HG03135 (cell line): ENCODE data around the gene SKOR2.

ENCODE experiments used
- ATAC-seq: cut with Tn5 transposase; IDR thresholded peaks from one replicate; pipeline ENCODE4 v1.9.1; 2021; ENCODE audit warnings: mild to moderate bottlenecking, moderate library complexity; ENCODE audit not compliant: unreplicated experiment

SKOR2 gene

DNA sequence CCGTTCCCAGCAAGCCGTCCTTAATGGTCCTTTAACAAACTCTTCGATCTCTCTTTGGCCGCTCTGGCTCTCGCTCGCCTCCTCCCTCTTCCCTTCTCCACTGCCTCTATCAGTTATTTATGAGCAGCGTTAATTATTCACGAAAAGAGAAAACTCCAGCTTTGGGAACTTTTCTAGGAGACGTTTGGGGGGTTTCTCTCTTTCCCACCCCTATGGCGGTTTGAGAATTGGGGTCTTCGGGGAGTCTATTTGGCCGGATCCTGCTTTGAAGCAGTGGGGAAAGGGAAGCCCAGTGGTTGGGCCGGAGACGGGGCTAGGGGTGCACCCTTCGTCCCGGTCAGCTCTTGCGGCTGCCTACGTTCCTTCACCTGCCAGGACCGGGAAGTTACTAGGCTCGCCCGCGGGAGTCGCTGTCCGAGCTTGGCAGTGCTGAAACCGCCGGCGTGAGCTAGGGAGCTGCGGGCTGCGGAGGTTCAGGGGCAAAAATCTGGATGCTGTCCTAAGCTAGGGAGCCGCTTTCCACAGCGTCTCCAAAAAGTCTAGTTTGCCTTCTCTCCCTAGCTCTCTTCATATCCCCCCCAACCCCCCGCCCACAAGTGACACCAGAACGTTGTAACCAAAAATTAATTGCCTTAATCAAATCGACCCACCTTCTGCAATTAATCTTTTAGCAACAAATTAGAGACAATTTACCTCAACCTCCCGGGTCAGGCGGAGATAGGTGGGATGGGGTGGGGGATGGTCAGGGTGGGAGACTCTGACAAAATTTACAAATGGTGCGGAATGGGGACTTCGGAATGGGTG, 8.9 kb upstream of the SKOR2 start:
- ATAC-seq: no peak

DNA sequence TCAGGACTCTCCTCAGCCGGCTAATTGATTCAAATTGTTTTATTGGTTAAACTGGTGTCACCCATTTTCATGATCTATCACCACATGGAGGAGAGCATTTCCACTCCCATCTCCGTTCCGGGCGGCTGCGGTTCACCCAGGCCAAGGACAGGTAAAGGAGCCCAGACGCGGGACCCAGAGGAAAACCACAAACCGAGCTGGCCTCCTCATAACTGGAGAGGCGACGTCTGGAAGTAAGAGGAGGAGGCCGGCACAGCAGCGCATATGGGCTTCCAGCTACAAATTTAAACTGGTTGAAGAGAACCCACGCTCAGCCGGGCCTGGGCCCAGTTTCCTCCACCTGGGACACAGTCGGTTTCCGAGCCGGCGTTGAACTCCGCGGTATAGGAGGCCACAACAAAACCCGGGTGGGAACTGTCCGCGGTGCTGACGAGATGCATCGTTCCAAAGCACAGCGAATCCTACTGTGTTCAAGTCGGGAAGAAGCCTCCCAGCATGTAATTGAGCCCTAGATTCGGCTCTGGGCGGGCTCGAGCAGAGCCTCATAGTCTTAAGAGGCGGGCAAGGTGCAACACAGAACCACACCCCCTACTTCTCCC, 3.0 kb upstream of the SKOR2 start:
- ATAC-seq: no peak

DNA sequence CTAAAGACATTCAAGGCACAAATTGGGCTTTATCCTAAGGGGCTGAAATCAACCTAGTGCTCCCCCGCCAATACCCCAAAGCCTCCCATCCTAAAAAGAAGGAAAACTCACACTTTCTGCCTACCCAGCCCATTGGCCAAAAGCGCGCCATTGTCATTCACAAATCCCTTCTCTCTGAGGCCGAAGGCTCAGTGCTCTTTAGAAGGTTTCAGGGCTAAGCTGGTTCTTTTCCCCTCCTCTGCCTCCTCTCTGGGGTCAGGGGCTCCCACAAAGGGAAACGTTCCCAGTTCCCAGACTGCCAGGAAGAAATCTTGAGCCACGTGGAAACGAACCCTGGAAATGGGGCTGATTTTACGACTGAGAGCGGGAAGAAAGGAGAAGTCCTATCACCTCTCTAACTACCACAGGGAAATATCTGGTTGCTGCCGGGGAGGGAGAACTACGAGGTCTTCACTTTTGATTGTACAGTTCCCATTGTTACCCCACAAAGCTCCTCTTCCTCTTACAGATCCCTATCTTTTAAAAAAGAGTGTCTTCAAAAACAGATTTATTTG, 1.7 kb upstream of the SKOR2 start:
- ATAC-seq: no peak

DNA sequence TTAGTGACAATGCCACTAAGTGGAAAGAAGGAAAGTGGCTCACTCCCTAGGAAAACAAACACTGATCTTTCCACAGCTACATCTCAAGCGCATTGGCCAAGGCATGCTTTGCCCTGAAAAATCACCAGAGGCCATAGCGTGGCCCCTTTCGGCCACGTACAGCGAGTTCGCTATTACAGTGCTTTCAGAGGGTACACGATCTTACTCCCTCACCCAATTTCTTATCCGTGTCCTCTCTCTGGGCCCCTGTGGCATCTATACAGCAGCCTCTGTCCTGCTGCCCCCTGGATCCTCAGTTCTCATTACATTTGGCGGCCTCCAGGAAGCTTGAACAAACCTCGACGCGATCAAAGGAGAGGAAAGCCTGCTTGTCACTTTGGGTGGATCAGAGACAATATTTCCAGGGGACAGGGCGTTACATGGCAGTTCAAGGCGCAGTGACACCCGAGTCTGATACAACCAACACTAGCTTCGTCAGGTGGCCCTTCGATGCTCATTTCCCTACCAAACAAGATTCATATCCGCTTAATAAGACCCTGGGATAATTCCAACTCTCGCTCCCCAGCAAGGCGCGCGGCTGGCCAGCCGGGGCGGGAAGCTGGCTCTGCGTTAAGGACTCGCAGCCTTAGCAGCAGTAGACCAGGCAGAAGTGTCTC, 941 bp downstream of the SKOR2 start:
- ATAC-seq: no peak

DNA sequence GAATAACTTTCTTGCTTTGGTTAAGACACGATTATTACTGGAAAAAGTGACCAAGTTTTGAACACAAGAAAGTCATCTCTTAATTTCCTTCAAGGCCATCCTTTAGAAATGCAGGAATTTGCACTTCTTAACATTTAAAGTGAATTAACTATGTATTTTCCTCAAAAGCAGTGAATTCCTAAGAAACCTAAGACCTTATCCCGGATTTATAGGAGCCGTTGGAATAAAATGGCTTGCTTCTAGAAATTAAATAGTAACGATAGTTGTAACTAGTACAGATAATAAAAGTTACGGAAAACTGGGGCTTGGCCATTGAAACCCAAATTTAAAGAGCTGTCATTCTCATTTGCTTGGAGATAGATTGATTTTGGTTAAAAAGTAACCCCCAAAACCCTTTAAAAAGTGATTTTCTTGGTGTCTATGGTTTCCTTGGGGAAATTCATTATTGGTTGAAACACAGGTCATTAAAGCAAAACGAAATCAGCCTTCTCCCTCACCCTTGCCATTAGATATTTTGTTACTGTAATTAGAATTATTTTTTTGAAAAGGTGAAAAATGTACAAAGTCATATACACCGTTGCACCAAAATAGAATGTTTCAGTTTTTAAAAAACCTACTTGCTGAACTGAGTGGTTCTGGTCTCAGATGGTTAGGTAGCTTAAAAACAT, 2.0 kb downstream of the SKOR2 start:
- ATAC-seq: no peak

DNA sequence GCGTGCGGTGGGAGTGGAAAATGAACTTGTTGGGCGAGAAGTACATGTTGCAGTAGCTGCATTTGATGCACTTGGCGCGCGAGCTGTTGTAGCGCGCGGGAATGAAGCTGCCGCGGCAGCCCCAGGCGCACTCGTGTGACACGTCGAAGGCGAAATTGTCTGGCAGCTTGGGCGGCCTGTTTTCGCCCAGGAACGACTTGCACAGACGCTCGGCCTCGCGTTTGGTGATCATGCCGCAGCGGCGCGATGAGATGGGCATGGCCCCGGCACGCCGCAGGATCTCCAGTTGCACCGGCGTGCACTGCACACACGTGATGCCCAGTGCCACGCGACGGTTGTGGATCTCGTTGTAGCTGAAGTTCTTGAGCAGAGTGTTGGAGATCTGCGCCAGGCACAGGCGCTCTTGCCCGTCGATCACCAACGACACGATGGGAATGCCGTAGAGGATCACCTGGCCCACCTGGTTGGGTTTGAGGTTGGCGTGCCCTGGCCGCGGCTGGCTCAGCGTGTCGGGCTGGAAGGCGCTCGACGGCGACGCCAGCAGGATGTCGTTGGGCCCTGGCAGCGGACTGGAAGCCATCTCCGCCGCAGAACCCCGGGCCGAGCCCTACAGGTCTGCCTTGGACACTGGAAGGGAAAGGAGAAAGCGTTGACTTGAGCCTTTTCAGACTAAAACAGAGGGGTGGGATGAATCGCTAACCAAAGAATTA, 2.7 kb downstream of the SKOR2 start:
- no peak for ATAC-seq

DNA sequence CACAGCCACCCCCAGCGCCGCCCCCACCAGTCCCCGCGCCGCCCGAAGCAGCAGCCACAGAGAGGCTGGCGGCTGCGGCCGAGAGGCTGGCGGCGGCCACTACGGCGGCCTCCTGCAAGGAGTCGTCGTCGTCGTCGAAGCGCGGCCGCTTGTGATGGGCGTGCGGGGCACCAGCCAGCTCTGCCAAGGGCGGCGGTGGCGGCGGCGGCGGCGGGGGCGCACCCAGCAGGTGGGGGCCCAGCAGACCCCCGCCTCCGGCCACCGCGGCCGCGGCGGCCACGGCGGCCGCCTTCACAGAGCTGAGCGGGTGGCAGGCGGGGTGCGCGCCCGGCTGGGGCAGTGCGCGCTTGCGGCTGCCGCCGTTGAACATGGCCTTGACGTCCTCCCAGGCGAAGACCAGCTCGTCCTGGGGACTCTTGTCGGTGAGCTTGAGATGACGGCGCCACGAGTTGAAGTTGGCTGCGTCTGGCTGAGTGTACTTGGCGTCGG, 3.3 kb downstream of the SKOR2 start:
- no peak for ATAC-seq

DNA sequence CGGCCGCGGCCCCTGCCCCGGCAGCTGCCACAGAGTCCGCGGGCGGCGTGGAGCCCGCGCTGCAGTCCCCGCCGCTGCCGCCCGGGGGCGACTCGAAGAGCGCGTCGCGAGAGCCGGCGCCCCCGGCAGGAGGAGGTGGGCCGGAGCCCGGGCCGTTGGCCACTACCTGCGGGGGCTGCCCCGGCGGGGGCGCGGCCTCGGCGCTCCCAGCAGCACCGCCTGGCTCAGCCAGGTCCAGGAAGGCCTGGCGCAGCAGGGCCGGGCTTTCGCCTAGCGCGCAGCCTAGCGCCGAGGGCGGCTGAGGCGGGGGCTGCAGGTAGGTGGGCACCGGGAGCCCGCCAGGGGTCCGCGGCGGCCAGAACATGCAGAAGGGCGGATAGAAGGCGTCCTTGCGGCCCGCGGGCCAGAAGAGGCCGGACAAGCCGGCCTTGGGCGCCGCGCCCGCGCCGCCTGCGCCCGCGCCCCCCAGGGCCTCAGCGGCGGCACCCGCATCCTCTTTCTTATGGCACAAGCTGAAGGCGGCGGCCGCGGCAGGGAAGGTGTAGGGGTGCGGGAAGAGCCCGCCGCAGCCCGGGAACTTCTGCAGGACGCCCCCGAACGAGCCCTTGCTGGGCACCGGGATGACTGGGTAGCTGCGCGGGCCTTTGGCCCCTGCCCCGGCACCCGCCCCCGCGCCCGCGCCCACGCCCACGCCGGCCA, 3.9 kb downstream of the SKOR2 start:
- ATAC-seq: no peak

DNA sequence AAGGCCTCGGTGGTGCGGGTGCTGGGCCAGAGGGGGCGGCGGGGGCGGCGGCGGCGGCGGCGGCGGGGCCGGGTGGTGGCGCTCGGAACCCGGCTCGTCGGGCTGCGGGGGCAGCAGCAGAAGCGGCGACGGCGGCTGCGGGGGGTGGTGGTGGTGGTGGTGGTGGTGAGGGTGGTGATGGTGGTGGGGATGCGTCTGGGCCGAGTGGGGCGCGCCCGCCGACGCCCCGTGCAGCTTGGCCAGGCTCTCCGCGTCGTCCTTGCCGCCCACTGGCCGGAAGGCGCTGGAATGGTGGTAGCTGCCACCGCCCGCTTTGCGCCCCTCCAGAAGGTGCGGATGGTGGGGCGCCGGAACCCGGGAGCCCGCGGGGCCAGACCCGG, 4.4 kb downstream of the SKOR2 start:
- no peak for ATAC-seq

DNA sequence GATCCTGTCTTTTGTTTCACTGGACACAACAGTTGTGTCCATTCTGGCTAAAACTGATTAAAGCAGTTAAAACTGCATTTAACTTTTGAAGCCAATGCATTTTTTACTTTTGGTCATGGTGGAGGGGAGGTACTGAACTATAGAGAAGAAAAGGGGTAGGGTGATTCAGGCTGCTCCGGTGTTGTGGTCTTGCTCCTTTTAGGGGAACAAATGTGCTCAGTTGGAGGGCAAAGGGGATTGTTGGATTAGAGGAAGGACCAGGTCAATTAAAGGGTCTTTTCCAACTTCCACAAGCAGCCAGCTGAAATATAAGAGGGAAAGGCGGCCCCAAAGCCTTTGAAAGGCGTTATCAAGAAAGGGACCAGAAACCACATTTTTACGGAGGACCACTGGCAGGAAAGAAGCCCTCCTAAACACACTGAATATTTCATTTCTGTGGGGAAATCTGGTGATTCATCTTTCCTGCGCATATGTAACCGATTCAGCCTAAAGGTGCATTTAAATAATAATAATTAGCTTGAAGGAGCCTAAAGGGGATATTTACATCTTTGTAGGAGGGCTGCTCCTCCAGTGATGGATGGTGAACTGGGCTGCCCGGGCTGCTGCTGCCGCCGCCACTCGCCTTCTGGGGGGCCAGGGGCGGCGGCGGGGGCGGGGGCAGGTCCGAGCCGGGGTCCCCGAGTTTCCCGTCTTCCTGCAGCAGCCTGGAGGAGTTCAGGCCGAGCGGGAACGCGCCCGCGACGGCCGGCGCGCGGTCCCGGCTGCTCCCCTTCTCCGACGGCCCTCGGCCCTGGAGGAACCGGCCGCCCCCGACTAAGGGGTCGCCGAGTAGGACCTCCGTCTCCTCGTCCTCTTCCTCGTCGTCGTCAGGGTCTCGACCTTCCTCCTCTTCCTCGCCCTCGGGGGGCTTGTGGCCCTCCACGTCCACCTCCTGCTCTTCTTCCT, 5.2 kb downstream of the SKOR2 start:
- no peak for ATAC-seq

DNA sequence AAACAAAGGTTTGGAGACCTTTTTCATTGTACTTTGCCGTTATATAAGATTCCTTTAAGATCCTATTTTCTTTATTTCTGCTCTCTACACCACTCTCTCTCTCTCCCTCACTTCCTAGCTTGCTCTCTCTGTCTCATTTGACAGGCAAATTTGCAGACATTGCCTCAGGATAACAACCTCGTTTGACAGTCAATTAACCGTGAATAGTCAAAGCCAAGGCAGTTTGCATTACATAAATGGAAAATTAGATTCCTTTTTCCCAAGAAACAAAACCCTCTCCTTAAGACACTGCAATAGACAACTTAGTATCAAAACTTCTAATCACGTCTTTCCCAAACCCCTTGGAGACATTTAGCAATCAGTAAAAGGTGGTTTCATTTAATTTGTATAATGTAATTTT, 7.4 kb downstream of the SKOR2 start:
- no peak for ATAC-seq

DNA sequence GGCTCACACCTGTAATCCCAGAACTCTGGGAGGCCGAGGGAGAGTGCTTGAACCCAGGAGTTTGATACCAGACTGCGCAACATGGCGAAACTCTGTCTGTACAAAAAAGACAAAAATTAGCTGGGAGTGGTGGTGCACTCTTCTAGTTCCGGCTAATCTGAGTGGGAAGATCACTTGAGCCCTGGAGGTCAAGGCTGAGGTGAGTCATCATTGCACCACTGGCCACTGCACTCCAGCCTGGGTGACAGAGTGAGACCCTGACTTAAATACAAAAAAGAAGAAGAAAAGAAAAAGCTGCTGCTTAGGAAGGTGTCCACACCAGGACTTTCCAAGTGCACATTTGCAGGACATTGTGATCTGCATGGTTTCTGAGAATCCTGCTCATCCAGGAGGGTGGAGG, 16.4 kb downstream of the SKOR2 start:
- ATAC-seq: no peak

DNA sequence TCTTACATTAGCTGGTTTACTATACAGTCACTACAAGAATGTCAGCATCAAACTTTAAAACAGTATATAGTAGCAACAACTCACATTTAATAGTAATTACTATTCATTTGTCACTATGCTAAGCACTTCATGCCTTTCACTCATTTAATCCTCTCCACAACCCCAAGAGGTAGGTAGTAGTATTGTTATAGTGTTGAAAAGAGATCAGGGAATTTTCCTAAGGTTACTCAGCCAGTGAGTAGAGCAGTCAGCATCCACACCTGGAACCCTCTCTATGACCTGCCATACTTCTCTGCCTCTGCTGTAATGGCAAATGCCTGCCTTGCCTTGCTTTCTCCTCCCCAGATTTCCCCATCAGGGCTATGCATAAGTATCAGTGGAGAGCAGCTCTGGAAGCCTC, 24.8 kb downstream of the SKOR2 start:
- ATAC-seq: no peak

DNA sequence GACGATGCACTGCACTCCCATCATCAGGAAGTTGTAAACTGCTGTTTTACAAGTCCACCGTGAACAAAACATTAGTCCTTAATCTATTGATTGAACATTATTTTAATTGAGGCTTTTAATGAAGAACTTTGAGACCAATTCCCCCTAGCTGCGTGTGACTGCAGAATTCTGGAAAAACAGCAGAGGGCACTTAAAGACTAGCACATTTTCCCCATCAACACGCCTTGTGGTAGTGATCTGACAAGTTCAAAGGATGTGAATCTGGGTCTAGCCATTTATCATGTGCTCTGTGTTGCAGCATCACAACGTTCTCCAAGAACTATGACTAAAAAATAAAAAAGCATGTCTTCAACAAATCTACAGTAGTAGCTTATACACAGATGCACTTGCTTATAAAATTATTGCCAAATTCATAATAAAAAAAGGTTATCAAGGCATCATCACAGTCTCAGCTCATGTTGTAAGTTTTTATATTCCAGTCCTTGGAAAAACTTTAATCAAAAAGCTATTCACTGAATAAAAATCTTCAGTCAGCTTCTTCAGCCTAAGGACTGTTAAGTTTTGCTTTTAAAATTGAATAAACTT, 35.8 kb downstream of the SKOR2 start:
- ATAC-seq: no peak

DNA sequence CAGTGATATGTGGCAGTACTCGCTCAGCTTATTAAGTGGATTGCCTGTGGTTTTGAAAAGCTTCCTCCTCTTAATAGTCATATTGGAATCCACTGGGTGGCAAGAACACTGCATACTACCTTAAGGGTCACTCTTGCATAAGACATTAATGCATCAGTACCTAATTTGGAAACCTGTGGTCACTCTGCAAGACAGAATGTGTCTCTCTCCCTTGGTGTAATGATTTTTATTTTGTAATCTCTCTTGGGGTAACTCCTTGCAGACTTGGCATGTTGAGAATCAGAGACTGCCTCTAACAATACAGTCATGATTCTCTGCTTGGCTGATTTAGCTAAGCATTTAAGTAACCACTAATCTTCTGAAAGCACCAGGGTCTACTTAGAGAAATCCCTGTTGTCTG, 42.3 kb downstream of the SKOR2 start:
- no peak for ATAC-seq

DNA sequence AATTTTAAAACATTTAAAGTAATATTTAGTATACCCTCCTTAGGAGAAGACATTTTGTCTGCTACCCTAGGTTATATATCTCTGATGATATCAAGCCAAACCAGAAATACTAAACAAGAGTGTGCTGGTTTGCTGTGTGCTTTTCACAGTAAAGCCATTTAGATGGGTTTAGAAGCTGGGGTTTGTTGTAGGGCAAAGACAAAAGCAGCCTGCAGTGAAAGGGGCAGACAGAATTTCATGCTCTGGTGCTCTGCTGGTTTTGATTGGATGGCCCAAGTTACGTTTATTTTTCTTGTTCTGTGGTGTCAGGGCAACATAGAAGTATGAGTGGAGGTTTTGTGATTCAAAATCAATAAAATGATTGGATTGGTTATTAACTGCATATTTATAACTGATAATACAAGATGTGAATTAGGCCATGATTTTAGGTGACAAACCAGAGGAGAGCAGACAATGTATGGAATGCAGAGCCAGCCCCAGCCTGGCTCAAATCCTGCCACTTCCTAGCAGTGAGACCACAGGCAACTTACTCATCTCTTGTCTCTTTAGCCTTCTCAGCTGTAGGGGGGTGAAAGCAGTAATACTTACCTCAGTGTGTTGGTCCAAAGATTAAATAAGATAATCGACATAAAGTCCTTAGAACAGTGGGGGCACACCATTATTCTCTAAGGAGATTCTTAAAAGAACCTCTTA, 44.4 kb downstream of the SKOR2 start:
- ATAC-seq: no peak

DNA sequence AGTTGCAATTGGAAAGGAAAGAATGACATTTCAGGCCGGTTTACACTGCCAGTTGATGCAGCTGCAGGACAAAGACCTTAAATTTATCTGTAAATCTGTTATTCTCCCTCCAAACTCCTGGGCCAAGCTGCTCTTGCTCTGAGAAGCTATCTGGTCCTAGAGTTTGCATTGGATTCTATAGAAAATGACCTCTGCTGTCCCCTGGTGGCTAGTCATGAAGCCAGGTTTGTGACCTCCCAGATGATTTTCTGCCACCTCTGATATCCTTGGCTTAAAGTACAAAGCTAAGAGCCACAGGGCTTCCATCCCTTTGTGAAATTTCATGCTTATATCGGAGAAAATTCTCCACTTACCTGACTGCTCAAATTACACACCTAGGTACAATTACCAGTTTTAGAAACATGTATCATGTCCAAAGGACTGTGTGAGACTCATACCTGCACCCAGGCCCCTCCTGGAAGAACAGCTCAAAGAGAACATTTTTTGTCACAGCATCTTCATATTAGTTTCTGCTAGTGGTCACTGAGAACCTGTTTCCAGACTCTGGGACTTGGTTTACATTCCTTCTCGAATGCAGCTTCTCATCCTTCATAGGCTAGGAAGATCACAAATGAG, 46.4 kb downstream of the SKOR2 start:
- ATAC-seq: no peak
